GM23248 (cell line): ENCODE data around the gene ZNF415.

Experiments used
- EZH2 ChIP-seq: fragments of 200-600 bp; sonication (generic); IDR thresholded peaks from 2 replicates; pipeline ENCODE4 v1.6.1; 2018; ENCODE audit warnings: antibody characterized with exemption, mild to moderate bottlenecking; ENCODE audit not compliant: insufficient read depth, poor library complexity, severe bottlenecking
- EZH2phosphoT487 ChIP-seq: fragments of 200-600 bp; sonication (generic); IDR thresholded peaks from 2 replicates; pipeline ENCODE4 v1.6.1; 2018; ENCODE audit warnings: antibody characterized with exemption, moderate library complexity, mild to moderate bottlenecking, low read depth; ENCODE audit not compliant: insufficient read depth

DNA sequence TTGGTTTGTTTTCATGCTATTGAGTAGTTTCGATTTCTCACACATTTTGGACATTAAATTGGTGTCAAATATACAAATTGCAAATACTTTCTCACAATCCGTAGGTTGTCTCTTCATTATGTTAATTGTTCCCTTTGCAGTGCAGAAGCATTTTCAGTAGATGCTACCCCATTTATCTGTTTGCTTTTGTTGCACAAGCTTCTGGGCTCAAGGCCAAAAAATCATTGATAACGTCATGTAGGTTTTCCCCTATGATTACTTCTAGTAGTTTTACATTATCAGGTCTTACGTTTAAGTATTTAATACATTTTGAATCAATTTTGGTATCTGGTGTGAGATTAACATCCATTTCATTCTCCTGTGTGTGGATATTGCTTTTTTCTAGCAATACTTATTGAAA is 40.2 kb upstream of the ZNF415 start:
- TF ChIP-seq EZH2: no peak
- no peak for TF ChIP-seq EZH2phosphoT487
